GM18498 (cell line): Measurements from ENCODE around the gene CASTOR2.
"Not testable (repeated sequence)": the region's sequence is repeated elsewhere in the genome, so short reads cannot be mapped to it uniquely, and the experiment has no call there.

Experiments used
- ATAC-seq: cut with Tn5 transposase; IDR thresholded peaks from one replicate; pipeline ENCODE4 v1.9.1; 2021; ENCODE audit warnings: mild to moderate bottlenecking, moderate library complexity; ENCODE audit not compliant: unreplicated experiment

CASTOR2 gene

DNA sequence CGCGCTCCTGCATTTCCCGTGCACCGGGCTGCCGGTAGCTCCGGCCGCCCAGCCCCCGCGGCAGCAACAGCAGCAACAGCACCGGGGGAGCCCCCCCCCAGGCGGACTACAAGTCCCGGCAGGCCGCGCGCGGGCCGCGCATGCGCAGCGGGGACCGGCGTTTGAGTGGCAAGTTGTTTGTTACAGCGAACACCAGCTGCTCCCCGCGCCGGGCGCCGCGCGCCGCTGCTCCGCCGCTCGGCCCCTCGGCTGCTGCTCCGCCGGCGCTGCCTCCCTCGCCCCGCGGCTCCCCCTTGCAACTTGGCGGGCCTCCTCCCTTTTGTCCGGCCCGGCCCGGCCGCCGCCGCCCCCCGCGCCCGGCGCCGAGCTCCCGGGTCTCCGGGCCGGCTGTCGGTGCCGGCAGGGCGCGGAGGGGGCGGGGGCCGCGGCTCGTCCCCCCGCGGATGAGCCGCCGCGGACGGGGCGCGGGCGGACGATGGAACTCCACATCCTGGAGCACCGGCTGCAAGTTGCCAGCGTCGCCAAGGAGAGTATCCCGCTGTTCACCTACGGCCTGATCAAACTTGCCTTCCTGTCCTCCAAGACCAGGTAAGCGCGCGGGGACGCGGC lies at the start of gene CASTOR2:
Gene CASTOR2 (plus strand): TSS at position 195 of the 609 bp plus-strand sequence. CDS start 281 bp downstream, at position 476.
- peak; percentile 95 for ATAC-seq

DNA sequence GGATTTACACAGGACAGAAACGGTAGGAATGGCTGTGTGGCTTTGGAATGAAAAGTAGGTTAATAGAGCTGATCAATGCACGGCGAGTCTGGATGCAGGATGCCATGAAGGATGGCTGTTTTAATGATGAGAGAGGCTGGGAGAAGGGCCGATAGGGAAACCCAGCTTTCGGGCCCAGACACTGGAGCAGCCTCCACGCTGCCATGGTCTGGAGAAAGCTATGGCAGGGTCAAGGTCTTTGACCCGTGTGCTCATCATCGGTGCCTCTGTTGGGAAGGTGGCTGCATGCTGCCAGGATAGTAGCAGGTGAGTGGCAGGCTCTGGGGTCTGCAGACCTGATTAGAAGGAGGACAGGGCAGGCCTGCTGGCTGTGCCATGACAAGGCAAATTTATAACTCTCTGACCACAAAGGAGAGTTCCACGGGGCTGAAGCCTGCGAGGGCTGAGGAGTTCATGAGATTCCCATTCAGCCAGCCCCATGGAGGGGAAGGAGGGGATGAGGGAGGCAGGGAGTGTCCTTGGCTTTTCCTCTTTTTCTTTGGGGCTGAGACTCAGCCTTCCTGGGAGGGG lies 42.1 kb upstream of the CASTOR2 start:
- not testable (repeated sequence) for ATAC-seq

DNA sequence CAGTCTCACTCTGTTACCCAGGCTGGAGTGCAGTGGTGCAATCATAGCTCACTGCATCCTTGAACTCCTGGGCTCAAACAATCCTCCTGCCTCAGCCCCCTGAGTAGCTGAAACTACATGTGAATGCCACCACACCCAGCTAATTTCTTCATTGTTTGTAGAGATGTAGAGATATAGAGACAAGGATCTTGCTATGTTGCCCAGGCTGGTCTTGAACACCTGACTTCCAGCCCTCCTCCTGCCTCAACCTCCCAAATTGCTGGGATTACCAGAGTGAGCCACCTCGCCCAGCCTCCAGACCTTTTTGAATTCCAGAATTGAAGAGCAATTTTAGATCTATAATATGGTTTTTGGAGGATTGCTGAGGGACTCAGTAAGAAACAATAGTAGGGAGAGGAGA lies 40.9 kb upstream of the CASTOR2 start:
- not testable (repeated sequence) for ATAC-seq

DNA sequence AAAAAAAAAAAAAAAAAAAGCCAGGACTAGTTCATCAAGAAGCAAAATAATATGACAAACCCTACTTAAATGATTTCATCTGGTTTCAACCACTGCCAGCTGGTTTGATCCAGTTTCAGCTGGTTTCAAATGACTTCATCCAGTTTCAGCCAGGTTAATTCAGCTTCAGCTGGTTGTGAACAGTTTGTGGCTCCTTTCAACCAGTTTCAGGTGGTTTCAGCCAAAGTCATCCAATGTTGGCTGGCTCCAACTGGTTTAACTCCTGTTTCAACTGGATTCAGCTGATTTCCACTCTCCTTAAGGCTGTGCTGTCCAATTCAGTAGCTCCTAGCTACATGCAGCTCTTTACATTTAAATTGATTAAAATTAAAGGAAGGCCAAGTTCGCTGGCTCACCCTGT lies 37.5 kb upstream of the CASTOR2 start:
- ATAC-seq: not testable (repeated sequence)

DNA sequence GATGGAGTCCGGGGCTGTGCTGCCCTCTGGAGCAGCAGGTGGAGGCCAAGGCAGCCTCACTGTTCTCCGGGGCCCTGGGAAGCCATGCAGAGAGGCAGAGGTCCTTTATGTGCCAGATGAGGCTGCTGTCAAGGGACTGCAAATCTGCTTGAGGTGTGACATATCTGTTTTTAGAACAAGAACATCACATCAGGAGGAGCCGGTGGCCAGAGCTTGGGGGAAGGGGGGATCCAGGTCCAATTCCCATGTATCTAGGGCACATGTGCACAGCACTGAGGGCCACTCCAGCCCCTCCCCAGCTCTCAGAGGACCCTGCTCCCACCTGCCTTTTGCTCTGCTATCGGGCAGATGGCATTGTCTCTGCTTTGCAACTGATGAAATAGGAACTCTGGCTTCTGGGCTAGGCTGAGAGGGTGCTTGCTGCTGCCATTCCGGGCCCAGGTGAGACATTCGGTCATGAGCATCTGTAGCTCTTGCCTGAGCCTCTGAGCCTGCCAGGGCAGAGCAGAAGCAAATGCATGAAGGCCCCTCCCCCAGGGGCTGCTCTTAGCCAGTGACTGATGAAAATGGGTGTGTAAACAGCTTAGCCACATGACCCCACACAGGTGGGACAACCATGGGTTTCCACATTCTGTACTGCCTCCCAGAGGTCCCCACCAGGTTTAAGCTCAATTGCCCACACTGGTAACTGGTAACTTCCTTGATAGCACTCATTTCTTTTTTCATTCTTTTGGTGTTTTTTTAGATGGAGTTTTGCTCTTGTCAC lies 32.8 kb upstream of the CASTOR2 start:
- not testable (repeated sequence) for ATAC-seq

DNA sequence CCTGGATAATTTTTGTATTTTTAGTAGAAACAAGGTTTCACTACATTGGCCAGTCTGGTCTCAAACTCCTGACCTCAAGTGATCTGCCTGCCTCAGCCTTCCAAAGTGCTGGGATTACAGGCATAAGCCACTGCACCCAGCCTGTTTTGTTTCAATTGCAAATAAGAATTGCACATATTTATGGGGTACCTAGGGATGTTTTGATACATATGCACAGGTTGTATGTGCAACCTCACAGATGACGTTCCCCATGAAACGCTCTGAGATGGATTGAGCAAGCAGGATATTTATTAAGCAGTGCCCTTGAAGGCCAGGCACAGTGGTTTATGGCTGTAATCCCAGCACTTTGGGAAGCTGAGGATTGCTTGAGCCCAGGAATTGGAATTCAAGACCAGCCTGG lies 25.1 kb upstream of the CASTOR2 start:
- ATAC-seq: not testable (repeated sequence)

DNA sequence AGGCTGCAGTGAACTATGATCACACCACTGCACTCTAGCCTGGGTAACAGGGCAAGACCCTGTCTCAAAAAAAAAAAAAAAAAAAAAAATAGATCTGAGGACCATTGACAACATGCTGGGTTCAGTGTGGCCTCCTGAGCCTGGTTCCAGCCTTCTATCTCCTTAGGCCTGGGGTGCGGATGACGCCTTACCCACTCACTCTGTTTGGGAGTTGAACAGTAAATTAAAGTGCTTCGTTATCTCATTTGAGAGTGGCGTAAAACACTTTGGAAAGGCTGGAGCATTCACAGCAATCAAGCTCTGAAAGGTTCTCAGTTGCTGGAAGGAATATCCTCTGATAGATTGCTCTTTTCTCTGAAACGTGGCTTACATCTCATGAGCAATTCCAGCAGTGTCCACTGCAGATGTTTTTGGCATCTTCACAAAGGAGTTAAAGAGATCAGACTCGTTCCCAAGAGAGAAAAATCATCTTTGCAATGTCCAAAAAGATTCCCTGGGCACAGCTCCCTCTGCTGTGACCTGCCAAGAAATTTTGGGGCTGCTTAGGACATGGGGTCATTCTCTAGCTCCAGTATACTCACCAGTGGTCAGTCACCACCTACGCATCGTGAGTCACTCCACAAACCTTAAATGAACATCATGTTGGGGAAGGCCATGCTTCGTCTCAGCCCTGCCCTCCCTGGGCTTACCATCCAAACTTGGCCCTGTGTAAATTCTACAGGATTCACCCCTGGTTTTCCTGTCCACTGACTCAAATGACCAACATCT lies 23.0 kb upstream of the CASTOR2 start:
- not testable (repeated sequence) for ATAC-seq

DNA sequence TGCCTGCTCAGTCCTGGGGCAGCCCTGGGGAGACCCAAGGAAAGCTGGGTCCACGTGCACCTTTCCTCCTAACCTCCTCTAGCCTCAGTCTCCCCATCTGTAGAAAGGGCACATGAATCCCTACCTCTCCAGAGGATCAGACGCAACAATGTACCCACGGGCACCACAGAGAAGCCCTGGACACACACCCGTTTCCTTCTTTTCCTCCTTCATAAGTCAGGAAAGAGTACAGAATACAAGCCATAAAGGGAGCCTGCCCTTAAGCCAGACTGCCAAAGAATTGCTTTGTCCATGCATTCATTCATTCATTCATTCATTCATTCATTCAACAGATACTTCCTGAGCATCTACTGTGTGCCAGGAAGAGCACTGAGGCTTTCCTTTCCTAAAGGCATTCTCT lies 20.6 kb upstream of the CASTOR2 start:
- ATAC-seq: not testable (repeated sequence)

DNA sequence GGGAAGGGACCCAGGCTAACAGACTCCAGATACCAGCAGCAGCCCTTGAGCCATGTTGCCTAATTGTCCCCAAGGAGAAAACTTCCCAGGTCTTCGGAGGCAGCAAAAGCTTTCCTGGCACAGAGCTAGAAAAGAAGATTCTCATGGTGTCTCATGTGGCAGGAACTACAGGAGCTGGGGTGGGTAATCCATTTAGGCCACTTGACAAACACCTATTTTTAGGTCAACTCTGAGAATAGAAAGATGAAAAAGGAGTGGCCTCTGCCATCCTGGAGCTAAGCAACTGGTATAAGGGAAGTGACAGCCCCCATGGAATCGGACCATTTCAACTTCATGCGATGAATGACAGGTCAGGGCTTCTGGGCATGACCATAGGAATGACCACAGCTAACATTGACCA lies 16.8 kb upstream of the CASTOR2 start:
- not testable (repeated sequence) for ATAC-seq

DNA sequence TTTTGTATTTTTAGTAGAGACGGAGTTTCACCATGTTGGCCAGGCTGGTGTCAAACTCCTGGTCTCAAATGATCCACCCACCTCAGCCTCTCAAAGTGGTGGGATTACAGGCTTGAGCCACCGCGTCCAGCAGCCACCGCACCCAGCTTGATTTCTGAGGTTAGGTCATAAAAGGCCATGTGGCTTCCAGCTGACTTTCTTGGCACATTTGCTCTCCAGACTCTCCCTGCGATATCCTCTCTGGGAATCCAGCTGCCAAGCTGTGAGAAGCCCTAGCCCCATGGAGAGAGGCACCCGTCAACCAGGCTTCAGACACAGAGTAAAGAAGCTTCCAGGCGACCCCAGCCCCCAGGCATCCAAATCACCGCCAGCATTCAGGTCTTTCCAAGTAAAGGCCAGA lies 10.7 kb upstream of the CASTOR2 start:
- ATAC-seq: not testable (repeated sequence)

DNA sequence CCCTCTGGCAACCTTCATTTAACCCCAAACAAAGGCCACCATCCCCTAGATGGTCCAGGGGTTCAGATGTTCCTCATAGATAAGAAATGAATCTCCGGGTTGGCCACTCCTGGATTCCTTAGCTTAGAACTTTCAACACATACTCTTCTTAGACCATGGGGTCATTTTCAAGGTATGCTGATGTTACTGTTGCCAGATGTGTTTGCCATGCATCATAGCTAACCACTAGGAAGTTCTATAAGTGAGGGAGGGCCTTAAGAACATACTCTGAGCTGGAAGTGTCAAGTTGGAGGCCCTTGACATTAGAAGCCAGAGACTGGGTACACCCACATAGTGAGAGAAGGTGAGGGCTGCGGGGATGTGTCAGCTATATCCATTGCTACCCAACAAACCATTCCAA lies 6.2 kb upstream of the CASTOR2 start:
- not testable (repeated sequence) for ATAC-seq

DNA sequence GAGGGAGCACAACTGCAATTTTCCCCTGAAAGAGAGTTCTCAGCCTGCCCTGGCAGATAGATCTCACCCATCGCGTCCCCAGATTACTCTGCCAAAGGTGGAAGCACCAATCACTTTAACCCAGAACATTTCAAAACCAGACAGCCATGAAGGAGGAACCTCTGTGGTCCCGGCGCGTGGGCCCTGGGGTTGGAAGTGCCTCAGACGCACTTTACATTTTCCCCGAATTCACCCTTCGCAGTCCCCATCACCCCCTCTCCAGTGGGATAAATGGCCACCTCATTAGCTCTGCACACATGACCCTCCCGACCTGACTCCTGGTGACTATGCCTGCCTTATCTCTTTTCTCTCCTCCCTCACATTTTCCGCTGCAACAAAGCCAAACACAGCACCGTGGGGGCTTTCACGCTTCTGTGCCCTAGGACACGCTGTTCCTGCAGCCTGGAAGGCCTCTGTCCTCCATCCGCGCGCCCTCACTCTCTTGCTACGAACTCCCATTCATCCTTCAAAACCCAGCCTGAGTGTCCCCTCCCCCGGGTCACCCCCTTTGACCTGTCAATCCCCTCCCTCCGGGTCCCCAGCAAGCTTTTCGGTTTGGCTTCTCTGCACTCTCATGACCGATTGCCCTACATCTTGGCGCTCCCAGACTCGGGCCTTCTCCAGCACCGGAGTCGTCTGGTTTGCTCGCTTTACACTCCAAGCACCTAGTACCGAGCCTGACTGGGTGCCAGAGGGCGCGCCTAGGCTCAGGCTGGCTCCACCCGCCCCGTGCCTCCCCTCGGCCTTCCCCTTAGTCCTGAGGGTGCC lies 598 bp upstream of the CASTOR2 start:
- not testable (repeated sequence) for ATAC-seq

DNA sequence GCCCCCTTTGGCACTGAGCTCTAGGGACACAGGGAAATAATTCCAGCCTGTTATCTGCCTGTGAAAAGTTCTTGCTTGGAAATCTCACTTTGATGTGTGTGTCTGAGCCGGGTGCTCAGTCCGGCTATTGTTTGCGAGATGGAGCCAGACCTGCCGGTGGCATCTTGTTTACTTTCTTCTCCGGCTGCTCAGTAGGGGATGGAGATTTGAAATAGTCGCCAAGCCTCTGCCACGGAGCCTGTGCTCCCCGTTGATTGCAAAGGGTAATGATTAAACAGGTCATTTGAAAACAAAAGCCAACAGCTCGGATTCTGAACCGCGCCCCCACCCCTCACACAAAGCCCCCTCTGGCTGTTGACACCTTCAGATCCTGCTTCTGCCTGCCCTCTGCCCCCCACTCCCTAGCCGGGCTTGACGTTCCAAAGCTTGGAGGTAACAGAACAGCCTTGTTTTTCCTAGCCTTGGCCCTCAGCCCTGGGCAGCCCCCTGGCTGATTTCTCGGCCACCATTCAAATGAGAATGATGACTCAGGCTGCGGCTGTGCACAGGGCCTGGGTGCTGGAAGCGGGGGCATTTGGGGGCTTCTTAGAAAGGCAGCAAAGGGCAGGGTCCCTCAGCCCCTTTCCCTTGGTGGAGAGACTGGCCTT lies 1.8 kb downstream of the CASTOR2 start:
- ATAC-seq: not testable (repeated sequence)

DNA sequence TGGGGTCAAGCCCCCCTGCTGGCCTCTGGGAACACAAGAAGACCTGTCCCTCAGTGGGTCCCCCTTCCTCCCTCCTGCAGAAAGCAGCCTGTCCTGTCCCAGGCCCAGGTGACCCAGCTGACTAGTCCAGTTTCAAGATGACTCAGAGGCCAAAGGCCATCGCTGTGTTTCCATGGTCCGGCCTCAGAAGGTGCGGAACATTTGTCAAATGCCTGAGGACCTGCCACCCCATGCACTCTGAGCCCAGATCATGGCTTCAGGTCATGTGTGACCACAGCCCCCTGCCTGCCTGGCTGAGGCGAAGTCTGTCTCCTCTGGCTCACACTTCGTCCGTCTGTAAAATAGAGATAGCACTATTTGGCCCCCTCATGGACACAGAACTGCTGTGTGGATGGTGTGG lies 2.4 kb downstream of the CASTOR2 start:
- ATAC-seq: not testable (repeated sequence)

DNA sequence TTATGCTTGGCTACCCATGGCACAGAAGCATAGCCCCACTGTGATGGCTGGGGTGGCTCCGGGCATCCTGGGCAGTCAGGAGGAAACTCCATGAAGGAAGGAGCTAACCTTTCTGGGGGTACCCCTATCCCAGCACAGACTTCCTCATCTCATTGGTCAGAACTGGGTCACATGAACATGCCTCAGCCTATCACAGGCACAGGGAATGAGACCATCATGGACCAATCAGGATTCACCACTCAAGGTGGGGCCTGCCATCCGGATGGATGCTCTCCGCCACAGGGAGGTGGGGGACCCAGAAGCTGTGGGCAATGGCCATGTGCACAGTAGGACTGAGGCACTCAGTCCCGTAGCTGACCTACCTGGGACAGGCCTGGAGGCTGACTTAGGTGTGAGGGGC lies 6.9 kb downstream of the CASTOR2 start:
- ATAC-seq: not testable (repeated sequence)

DNA sequence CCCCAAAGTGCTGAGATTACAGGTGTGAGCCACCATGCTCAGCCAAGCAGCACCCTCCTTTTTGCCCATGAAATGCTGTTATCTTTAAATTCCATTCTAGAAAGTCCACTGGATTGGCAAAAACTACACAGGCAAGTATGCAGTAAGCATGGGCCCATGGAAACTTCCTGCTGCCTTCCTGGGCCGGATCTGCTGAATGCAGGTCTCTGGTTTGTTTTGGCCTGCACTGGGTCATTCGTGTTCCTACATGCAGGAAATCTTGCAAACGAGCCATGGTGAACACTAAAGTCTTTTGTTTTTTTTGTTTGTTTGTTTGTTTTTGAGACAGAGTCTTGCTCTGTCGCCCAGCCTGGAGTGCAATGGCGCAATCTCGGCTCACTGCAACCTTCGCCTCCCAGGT lies 7.9 kb downstream of the CASTOR2 start:
- ATAC-seq: not testable (repeated sequence)

DNA sequence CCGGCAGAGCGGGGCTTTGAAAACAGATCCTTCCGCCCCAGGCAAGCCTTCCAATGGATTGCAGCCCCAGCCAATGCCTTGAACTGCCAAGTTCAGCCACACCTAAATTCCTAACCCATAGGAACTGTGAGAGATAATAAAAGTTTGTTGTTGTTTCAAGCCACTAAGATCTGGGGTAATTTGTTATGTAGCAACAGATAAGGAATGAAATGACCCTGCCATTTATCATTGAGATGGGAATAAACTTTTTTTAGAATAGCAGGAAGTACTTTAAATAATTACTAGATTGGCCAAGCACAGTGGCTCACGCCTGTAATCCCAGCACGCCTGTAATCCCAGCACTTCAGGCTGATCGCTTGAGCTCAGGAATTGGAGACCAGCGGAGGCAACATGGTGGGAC lies 11.5 kb downstream of the CASTOR2 start:
- not testable (repeated sequence) for ATAC-seq

DNA sequence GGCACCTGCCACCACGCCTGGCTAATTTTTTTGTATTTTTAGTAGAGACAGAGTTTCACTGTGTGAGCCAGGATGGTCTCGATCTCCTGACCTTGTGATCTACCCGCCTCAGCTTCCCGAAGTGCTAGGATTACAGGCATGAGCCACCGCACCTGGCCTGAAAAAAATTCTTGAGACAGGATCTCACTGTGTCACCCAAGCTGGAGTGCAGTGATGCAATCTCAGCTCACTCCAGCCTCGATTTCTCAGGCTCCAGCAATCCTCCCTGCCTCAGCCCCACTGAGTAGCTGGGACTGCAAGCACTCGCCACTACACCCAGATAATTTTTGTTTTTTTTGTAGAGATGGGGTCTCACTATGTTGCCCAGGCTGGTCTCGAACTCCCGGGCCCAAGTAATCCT lies 13.0 kb downstream of the CASTOR2 start:
- ATAC-seq: not testable (repeated sequence)

DNA sequence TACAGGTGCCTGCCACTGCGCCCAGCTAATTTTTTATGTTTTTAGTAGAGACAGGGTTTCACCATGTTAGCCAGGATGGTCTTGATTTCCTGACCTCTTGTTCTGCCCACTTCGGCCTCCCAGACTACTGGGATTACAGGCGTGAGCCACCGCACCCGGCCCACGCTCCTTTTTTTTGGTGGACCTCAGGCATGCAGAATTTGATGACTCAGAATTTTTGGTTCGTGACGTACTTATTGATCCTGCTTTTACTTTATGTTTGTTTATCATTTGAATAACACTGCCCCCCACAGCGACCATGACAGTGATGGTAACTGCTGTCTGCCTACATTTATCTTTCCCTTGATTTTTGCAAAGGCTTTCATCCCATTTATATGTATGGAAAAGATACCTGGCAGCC lies 23.9 kb downstream of the CASTOR2 start:
- ATAC-seq: not testable (repeated sequence)

DNA sequence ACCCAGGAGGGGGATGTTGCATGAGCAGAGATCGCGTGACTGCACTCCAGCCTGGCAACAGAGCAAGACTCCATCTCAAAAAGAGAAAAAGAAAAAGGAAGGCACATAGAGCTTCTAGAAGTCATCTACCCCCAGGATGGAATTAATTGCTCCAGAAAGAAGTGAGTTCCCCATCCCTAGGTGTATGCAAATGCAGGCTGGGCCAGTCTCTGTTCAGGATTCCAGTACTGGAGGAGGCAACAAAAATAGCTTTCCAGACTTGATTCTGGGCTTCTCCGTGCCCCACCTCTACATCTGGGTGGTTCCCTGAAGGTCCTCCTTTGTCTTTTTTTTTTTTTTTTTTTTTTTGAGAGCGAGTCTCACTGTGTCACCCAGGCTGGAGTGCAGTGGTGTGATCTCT lies 28.6 kb downstream of the CASTOR2 start:
- no peak for ATAC-seq
